DOHH2 (cell line): ENCODE data around the gene GRK4.

Source experiments
- H3F3A ChIP-seq: fragments of 200-600 bp; sonication (generic), shearing (Covaris generic); 2 replicates; pipeline ENCODE4 v1.6.0; 2016; ENCODE audit warnings: antibody characterized with exemption, mild to moderate bottlenecking; ENCODE audit not compliant: control insufficient read depth, insufficient read depth
- H3K27ac ChIP-seq: fragments of 200-600 bp; sonication (generic); 2 replicates; pipeline ENCODE4 v1.5.1; 2014; ENCODE audit warnings: low read depth, mild to moderate bottlenecking, low read length, moderate library complexity
- H3K27me3 ChIP-seq: fragments of 200-600 bp; sonication (generic); 2 replicates; pipeline ENCODE4 v1.6.1; 2014; ENCODE audit warnings: mild to moderate bottlenecking, low read length, mixed read lengths; ENCODE audit not compliant: control insufficient read depth
- H3K36me3 ChIP-seq: fragments of 200-600 bp; sonication (generic); 2 replicates; pipeline ENCODE4 v1.6.1; 2014; ENCODE audit warnings: mild to moderate bottlenecking, low read length, moderate library complexity, mixed read lengths; ENCODE audit not compliant: control insufficient read depth
- H3K4me1 ChIP-seq: fragments of 200-600 bp; sonication (generic); 2 replicates; pipeline ENCODE4 v1.6.1; 2014; ENCODE audit warnings: mild to moderate bottlenecking, low read length, mixed read lengths; ENCODE audit not compliant: control insufficient read depth
- H3K4me2 ChIP-seq: fragments of 200-600 bp; sonication (generic); 2 replicates; pipeline ENCODE4 v1.6.0; 2014; ENCODE audit warnings: mild to moderate bottlenecking, low read length, moderate library complexity
- H3K4me3 ChIP-seq: fragments of 200-600 bp; sonication (generic); 2 replicates; pipeline ENCODE4 v1.5.1; 2014; ENCODE audit warnings: mild to moderate bottlenecking, low read length, mixed read lengths
- H3K79me2 ChIP-seq: fragments of 200-600 bp; sonication (generic); 2 replicates; pipeline ENCODE4 v1.6.1; 2014; ENCODE audit warnings: mild to moderate bottlenecking, low read length, mixed read lengths; ENCODE audit not compliant: control insufficient read depth
- H3K9me2 ChIP-seq: fragments of 200-600 bp; sonication (generic); replicated peaks from 2 replicates; pipeline ENCODE4 v1.6.1; 2014; ENCODE audit warnings: mild to moderate bottlenecking, low read length, mixed read lengths; ENCODE audit not compliant: control insufficient read depth
- H3K9me3 ChIP-seq: fragments of 200-600 bp; sonication (generic); 2 replicates; pipeline ENCODE4 v1.6.1; 2014; ENCODE audit warnings: antibody characterized with exemption, low read length, mixed read lengths; ENCODE audit not compliant: control insufficient read depth, insufficient read depth
- H4K20me1 ChIP-seq: fragments of 200-600 bp; sonication (generic); 2 replicates; pipeline ENCODE4 v1.6.0; 2014; ENCODE audit warnings: low read depth, mild to moderate bottlenecking, antibody characterized with exemption, low read length, moderate library complexity; ENCODE audit not compliant: control insufficient read depth, insufficient read depth
- CTCF ChIP-seq: fragments of 200-600 bp; sonication (generic); IDR thresholded peaks from one replicate; pipeline ENCODE4 v1.5.1; 2014; ENCODE audit warnings: antibody characterized with exemption, mild to moderate bottlenecking, low read depth, low read length; ENCODE audit not compliant: poor library complexity, severe bottlenecking
- EZH2phosphoT487 ChIP-seq: fragments of 200-600 bp; sonication (generic); IDR thresholded peaks from 2 replicates; pipeline ENCODE4 v1.6.1; 2017; ENCODE audit warnings: borderline replicate concordance, mild to moderate bottlenecking, antibody characterized with exemption, low read length, moderate library complexity, mixed read lengths

GRK4 gene

DNA sequence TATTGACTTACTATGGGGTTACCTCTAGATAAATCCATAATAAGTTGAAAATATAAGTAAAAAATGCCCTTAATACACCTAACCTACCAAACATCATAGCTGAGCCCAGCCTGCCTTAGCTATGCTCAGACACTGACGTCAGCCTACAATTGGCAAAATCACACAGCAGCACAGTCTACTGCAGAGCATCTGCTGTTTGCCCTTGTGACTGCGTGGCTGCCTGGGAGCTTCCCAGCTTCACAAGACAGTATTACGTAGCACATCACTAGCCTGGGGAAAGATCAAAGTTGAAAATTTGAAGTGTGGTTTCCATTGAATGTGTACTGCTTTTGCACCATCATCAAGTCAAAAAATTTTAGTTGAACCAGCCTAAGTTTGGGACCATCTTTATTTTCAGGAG is 102.2 kb downstream of the GRK4 start:
- H3K4me1 ChIP-seq, result no peaks in the 10 kb centered on the region
- peaks cover 3% of the 10 kb centered on the region; the same call in 1 of the 2 replicates for H3K9me3 ChIP-seq
- H3F3A ChIP-seq, result no peaks in the 10 kb centered on the region

GRCh38 chr4:3066836-3067400 is 103.5 kb downstream of the GRK4 start:
- Histone ChIP-seq H3K9me3 (peaks cover 3% of the 10 kb centered on the region; the same call in 1 of the 2 replicates), H3K27me3 (no peaks in the 10 kb centered on the region; the same call in 1 of the 2 replicates), H3K36me3 (no peaks in the 10 kb centered on the region), H3K9me2 (no peaks in the 10 kb centered on the region), H3K4me3 (no peak overlapping the region), H3K4me1 (no peaks in the 10 kb centered on the region), H3K79me2 (no peaks in the 10 kb centered on the region), H3K27ac (no peak overlapping the region), H4K20me1 (no peaks in the 10 kb centered on the region), H3F3A (no peaks in the 10 kb centered on the region), H3K4me2 (no peak overlapping the region)
- no peak for TF ChIP-seq EZH2phosphoT487

More for the DNA sequence above, 102.2 kb downstream of the GRK4 start:
- no peaks in the 10 kb centered on the region for H3K9me2 ChIP-seq
- H3K27ac ChIP-seq, result no peak overlapping the region
- no peak overlapping the region for H3K4me2 ChIP-seq
- H3K4me3 ChIP-seq, result no peak overlapping the region
- H3K36me3 ChIP-seq, result no peaks in the 10 kb centered on the region
- no peaks in the 10 kb centered on the region; the same call in 1 of the 2 replicates for H3K27me3 ChIP-seq
- no peaks in the 10 kb centered on the region for H4K20me1 ChIP-seq
- no peaks in the 10 kb centered on the region for H3K79me2 ChIP-seq
- TF ChIP-seq EZH2phosphoT487 (no peak), CTCF (no peak)

GRCh38 chr4:3067473-3068001 is 104.2 kb downstream of the GRK4 start:
- H3K9me2 ChIP-seq, result no peaks in the 10 kb centered on the region
- no peaks in the 10 kb centered on the region for H3K4me1 ChIP-seq
- no peak overlapping the region for H3K27ac ChIP-seq
- H3K4me3 ChIP-seq, result no peak overlapping the region
- H4K20me1 ChIP-seq, result no peaks in the 10 kb centered on the region
- TF ChIP-seq CTCF, result no peak
- no peak for TF ChIP-seq EZH2phosphoT487
- no peaks in the 10 kb centered on the region for H3K79me2 ChIP-seq
- H3K36me3 ChIP-seq, result no peaks in the 10 kb centered on the region
- no peaks in the 10 kb centered on the region for H3F3A ChIP-seq
- H3K9me3 ChIP-seq, result peaks cover 3% of the 10 kb centered on the region; the same call in 1 of the 2 replicates
- H3K27me3 ChIP-seq, result no peaks in the 10 kb centered on the region; the same call in 1 of the 2 replicates
- no peak overlapping the region for H3K4me2 ChIP-seq

DNA sequence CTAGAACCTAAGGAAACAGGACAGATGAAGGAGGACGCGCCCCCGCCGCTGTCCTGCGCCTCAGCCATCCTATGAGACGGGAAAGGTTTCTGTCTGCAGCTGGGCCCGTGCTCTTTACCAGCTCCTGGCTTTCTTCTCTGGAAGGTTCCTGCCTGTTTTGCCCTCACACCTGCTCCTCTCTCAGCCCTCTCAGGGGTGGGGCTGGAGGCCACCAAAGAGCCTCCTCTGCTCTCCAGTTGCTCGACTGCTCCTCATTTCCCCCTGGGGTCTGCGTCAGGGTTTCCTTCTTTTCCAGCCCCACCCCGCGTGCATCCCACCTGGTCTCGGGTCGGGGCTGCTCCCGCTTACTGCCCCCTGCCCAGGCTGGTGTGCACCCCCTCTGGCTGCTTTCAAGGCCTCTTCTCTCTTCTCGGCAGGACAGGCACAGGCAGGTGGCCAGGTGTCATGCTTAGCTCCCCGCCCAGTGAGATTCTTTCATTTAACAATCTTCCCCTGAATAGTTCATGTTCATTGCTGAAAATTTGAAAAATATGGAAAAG is 106.4 kb downstream of the GRK4 start:
- H3K4me2 ChIP-seq, result no peak overlapping the region
- no peak overlapping the region for H3K27ac ChIP-seq
- H3K9me3 ChIP-seq, result peaks cover 2% of the 10 kb centered on the region; the same call in 1 of the 2 replicates
- H3K27me3 ChIP-seq, result no peaks in the 10 kb centered on the region; the same call in 1 of the 2 replicates
- no peaks in the 10 kb centered on the region for H3F3A ChIP-seq
- no peak overlapping the region for H3K4me3 ChIP-seq
- peaks cover 2% of the 10 kb centered on the region for H3K79me2 ChIP-seq
- TF ChIP-seq EZH2phosphoT487 (no peak), CTCF (no peak)
- no peaks in the 10 kb centered on the region for H4K20me1 ChIP-seq
- H3K36me3 ChIP-seq, result no peaks in the 10 kb centered on the region
- H3K4me1 ChIP-seq, result peaks cover 8% of the 10 kb centered on the region
- H3K9me2 ChIP-seq, result no peaks in the 10 kb centered on the region
